Endothelial cell of umbilical vein (primary cell): ENCODE results near the gene SEMA7A. TPM values are rescaled to one million over a fixed set of nuclear protein-coding genes. Genes with fewer than 3 reads are reported as not detected.
A peak's percentile ranks its signal among the peaks of the same experiment; 100 is the strongest.

Experiments used
- Bru-seq: library from RNA; stranded (reverse); fragments of 400-500 nt; gene quantifications from one replicate; lab custom pipeline; 2021; lab: Mats Ljungman, UMichigan
- BruChase-seq, 2 experiments: library from RNA; stranded (reverse); fragments of 400-500 nt; gene quantifications; one replicate each; lab custom pipeline; 2021; lab: Mats Ljungman, UMichigan
- BruUV-seq: library from RNA; stranded (reverse); fragments of 400-500 nt; replicated peaks from 2 replicates; lab custom pipeline; 2021; lab: Mats Ljungman, UMichigan
- CTCF ChIA-PET: fragments of 300-600, 350-600 bp; sonication (Branson Sonifier 250); formaldehyde crosslinking; loops from one replicate; lab custom pipeline; 2021; ENCODE audit warnings: antibody characterized with exemption, inconsistent platforms; lab: Charles Lee
- POLR2A ChIA-PET: fragments of 300-600, 350-600 bp; sonication (Branson Sonifier 250); formaldehyde crosslinking; loops from one replicate; lab custom pipeline; 2021; ENCODE audit warnings: antibody characterized with exemption, inconsistent platforms; lab: Charles Lee
- DNase-seq: peaks from one replicate; pipeline ENCODE4 v3.0.0-alpha.2; 2011; ENCODE audit warnings: low read depth, low spot score
- FAIRE-seq: peaks from 2 replicates; lab custom pipeline; 2011; peaks lifted over from hg19 to GRCh38; lab: Jason Lieb, UNC
- H2AFZ ChIP-seq: 2 replicates; pipeline ENCODE4 v1.6.0; 2012; ENCODE audit warnings: low read depth, low read length, control low read depth, inconsistent platforms
- H3K27ac ChIP-seq: 2 replicates; pipeline ENCODE4 v1.5.1; 2011; ENCODE audit warnings: low read depth, mild to moderate bottlenecking, control low read depth, low read length, moderate library complexity; ENCODE audit not compliant: insufficient read depth
- H3K27me3 ChIP-seq, 2 experiments: 2 replicates each; pipeline versions ENCODE4 v1.6.0 to v1.6.1; 2011; ENCODE audit warnings: low read length in 2 of 2, mixed read lengths in 1 of 2; ENCODE audit not compliant: control insufficient read depth in 2 of 2, insufficient read depth in 2 of 2
- H3K36me3 ChIP-seq, 2 experiments: 2 replicates in 1 of 2; 3 replicates in 1 of 2; pipeline ENCODE4 v1.5.1; 2011; ENCODE audit warnings: low read length in 2 of 2, mild to moderate bottlenecking in 1 of 2, moderate library complexity in 1 of 2; ENCODE audit not compliant: control insufficient read depth in 2 of 2, insufficient read depth in 2 of 2; ENCODE audit errors: extremely low read depth in 1 of 2
- H3K4me1 ChIP-seq: 3 replicates; pipeline ENCODE4 v1.5.1; 2011; ENCODE audit warnings: mild to moderate bottlenecking, low read length; ENCODE audit not compliant: control insufficient read depth, insufficient read depth; ENCODE audit errors: extremely low read depth
- H3K4me2 ChIP-seq: 2 replicates; pipeline ENCODE4 v1.6.1; 2011; ENCODE audit warnings: low read length, control low read depth, mixed read lengths; ENCODE audit not compliant: insufficient read depth
- H3K4me3 ChIP-seq, 3 experiments: fragments of 200-600 bp in 1 of 3; sonication (generic), shearing (Covaris generic) in 1 of 3; replicated peaks in 1 of 3; 2 replicates each; pipeline ENCODE4 v1.5.1; 2011 to 2016; ENCODE audit warnings: control low read depth in 3 of 3, low read length in 3 of 3, mild to moderate bottlenecking in 2 of 3, inconsistent platforms in 1 of 3, low read depth in 1 of 3, moderate library complexity in 1 of 3; ENCODE audit not compliant: insufficient read depth in 1 of 3
- H3K79me2 ChIP-seq: 2 replicates; pipeline ENCODE4 v1.6.0; 2012; ENCODE audit warnings: low read length, inconsistent platforms; ENCODE audit not compliant: control insufficient read depth, insufficient read depth
- H3K9ac ChIP-seq: replicated peaks from 2 replicates; pipeline ENCODE3; 2011; ENCODE audit warnings: low read length, control low read depth; ENCODE audit not compliant: insufficient read depth; ENCODE audit errors: extremely low read depth
- H3K9me1 ChIP-seq: replicated peaks from 3 replicates; pipeline ENCODE4 v1.6.0; 2011; ENCODE audit warnings: mild to moderate bottlenecking, low read length; ENCODE audit not compliant: control insufficient read depth, insufficient read depth; ENCODE audit errors: extremely low read depth
- H3K9me3 ChIP-seq: replicated peaks from 2 replicates; pipeline ENCODE4 v1.5.1; 2012; ENCODE audit warnings: low read length, inconsistent platforms; ENCODE audit not compliant: control insufficient read depth, insufficient read depth
- H4K20me1 ChIP-seq: replicated peaks from 2 replicates; pipeline ENCODE3; 2011; ENCODE audit warnings: mild to moderate bottlenecking, low read length; ENCODE audit not compliant: control insufficient read depth, insufficient read depth; ENCODE audit errors: extremely low read depth
- CTCF ChIP-seq, 2 donors: IDR thresholded peaks; 1 replicate in 1 of 2; 2 replicates in 1 of 2; pipeline ENCODE4 v1.5.1; 2011; ENCODE audit warnings: low read length in 2 of 2, mild to moderate bottlenecking in 2 of 2, moderate library complexity in 2 of 2, control low read depth in 1 of 2, inconsistent platforms in 1 of 2, low read depth in 1 of 2; ENCODE audit not compliant: insufficient read depth in 1 of 2; ENCODE audit errors: extremely low read depth in 1 of 2
- POLR2A ChIP-seq: IDR thresholded peaks from 2 replicates; pipeline ENCODE4 v1.6.1; 2012; ENCODE audit warnings: low read depth, mild to moderate bottlenecking, control low read depth, low read length
- POLR2AphosphoS5 ChIP-seq: IDR thresholded peaks from 2 replicates; pipeline ENCODE4 v1.6.1; 2012; ENCODE audit warnings: low read depth, mild to moderate bottlenecking, control low read depth, low read length, moderate library complexity; ENCODE audit not compliant: insufficient read depth
- dilution Hi-C: fragments of 300-500 bp; cut with MboI; formaldehyde crosslinking; loops from one replicate; pipeline ENCODE4 v1.15.0; 2019; ENCODE audit warnings: low sequenced_read_pairs; ENCODE audit not compliant: extremely low pct_ligation_motif_present
- intact Hi-C: fragments of 100-400 bp; cut with micrococcal nuclease; formaldehyde crosslinking; loops from one replicate; pipeline ENCODE4 v1.10.0; 2022
- long read RNA-seq: library from polyadenylated mRNA; stranded (forward); transcript quantifications from one replicate; pipeline ENCODE4 v2.0.0, GENCODE V29; 2021
- polyA minus RNA-seq, 3 experiments: library from RNA; depleted of rRNA, polyadenylated mRNA; stranded (reverse); fragments of >200 nt; gene quantifications; 1 replicate in 1 of 3; 2 replicates in 2 of 3; pipeline ENCODE4 v1.2.3, GENCODE V29; 2011
- polyA plus RNA-seq, 4 experiments: library from polyadenylated mRNA; depleted of rRNA in 3 of 4; stranded (reverse) in 3 of 4; unstranded in 1 of 4; fragments of >200 nt; gene quantifications; 2 replicates each; pipeline versions ENCODE4 v1.2.1 to v1.2.3, GENCODE V29; 2011 to 2012; ENCODE audit warnings: missing spikeins in 1 of 4
- total RNA-seq: library from RNA; stranded (reverse); gene quantifications from 2 replicates; pipeline ENCODE4 v1.2.3, GENCODE V29; 2021

The SEMA7A gene
- total RNA-seq = 1.3 and 1.7 TPM in 2 replicates
- polyA plus RNA-seq = 2.0 and 3.0 TPM in 2 replicates
- 1.3 and 1.7 TPM in 2 replicates for polyA plus RNA-seq (2011; cell fraction: cytosol; rRNA removed)
- polyA plus RNA-seq (2011; cell fraction: nucleus; rRNA removed) = 1.4 and 2.1 TPM in 2 replicates
- polyA plus RNA-seq (2012) = 0.84 and 1.8 TPM in 2 replicates
- polyA minus RNA-seq = 3.9 and 4.3 TPM in 2 replicates
- not detected for polyA minus RNA-seq (2011; cell fraction: cytosol; rRNA and poly(A)+ RNA removed)
- 0.34 and 2.2 TPM in 2 replicates for polyA minus RNA-seq (2011; cell fraction: nucleus; rRNA and poly(A)+ RNA removed)
- Bru-seq, nascent RNA = percentile 20 among the genes with signal in this experiment
- percentile 26 among the genes with signal in this experiment for BruChase-seq, experiment 1, labeled RNA remaining after a 6-hour chase
- percentile 28 among the genes with signal in this experiment for BruChase-seq, experiment 2, labeled RNA remaining after a 2-hour chase
- long read RNA-seq = 0 reads

GRCh38 chr15:74433592-74434262, at the start of gene SEMA7A:
TSS of gene SEMA7A (minus strand) at chr15:74433958. CDS start at chr15:74433918, 40 bp downstream.
- peak within 1 kb of the TSS; percentile 32 to 63 (median 47) for H3K4me3 ChIP-seq
- DNase-seq (peak; percentile 70), FAIRE-seq (peak; percentile 88)
- H3K36me3 ChIP-seq = no peaks in the 10 kb centered on the region
- H3K79me2 ChIP-seq = no peaks in the 10 kb centered on the region
- intact Hi-C loops (loop anchor here (1.0 kb wide), 2 partner anchors 48 to 58 kb away; no protein-coding TSS in a partner anchor), dilution Hi-C loops (no loop called here)
- no TSS peak for BruUV-seq
- H3K27ac ChIP-seq = no peak within 1 kb of the TSS
- no peaks in the 10 kb centered on the region for H4K20me1 ChIP-seq
- H3K9ac ChIP-seq = no peak within 1 kb of the TSS
- CTCF ChIA-PET = interaction anchor here (0.5 to 2.1 kb wide), 5 partner anchors 49 to 150 kb away, joined by 3 to 8 read pairs (median 5); no protein-coding TSS in a partner anchor
- peak within 1 kb of the TSS; percentile 86 for H3K4me2 ChIP-seq
- H3K27me3 ChIP-seq = peaks cover 26 to 30% of the 10 kb centered on the region in 2 experiments
- H3K9me3 ChIP-seq = no peaks in the 10 kb centered on the region
- POLR2A ChIA-PET = no interaction called here
- peak within 1 kb of the TSS; percentile 94 for H2AFZ ChIP-seq
- no peaks in the 10 kb centered on the region for H3K9me1 ChIP-seq
- H3K4me1 ChIP-seq = no peaks in the 10 kb centered on the region
- TF ChIP-seq POLR2AphosphoS5 = peak; percentile 26
- no peak for TF ChIP-seq CTCF (IDR thresholded peaks at IDR 0.05; ENCODE audit: extremely low read depth in 1 of 2, insufficient read depth in 1 of 2, low read depth in 1 of 2, low read length in 2 of 2)
- TF ChIP-seq POLR2A = peak; percentile 38
